Common myeloid progenitor, CD34-positive (primary cell): Measurements from ENCODE around the gene LXN. TPM values are rescaled to one million over a fixed set of nuclear protein-coding genes. Genes with fewer than 3 reads are reported as not detected.

ENCODE experiments used
- CTCF ChIA-PET: fragments of 350-600 bp; sonication (Branson Sonifier 250); formaldehyde crosslinking; loops from one replicate; lab custom pipeline; 2021; ENCODE audit warnings: antibody characterized with exemption; lab: Charles Lee
- POLR2A ChIA-PET: fragments of 350-600 bp; sonication (Branson Sonifier 250); formaldehyde crosslinking; loops from one replicate; lab custom pipeline; 2021; ENCODE audit warnings: antibody characterized with exemption; lab: Charles Lee
- DNase-seq, 3 donors: peaks; one replicate each; pipeline versions ENCODE4 v3.0.0 to v3.0.0-alpha.2; 2013
- H3K27ac ChIP-seq, 2 experiments: 1 replicate in 1 of 2; 2 replicates in 1 of 2; pipeline ENCODE4 v1.7.0; 2013; ENCODE audit warnings: inconsistent platforms in 2 of 2, low read length in 2 of 2, mild to moderate bottlenecking in 2 of 2, low read depth in 1 of 2, moderate library complexity in 1 of 2; ENCODE audit not compliant: severe bottlenecking in 2 of 2, insufficient read depth in 1 of 2, poor library complexity in 1 of 2
- H3K27me3 ChIP-seq, 5 experiments: replicated peaks in 2 of 5; 1 replicate in 3 of 5; 2 replicates in 2 of 5; pipeline versions ENCODE4 v1.6.1 to v1.7.0; 2013; ENCODE audit warnings: low read length in 4 of 5, mild to moderate bottlenecking in 2 of 5, moderate library complexity in 2 of 5, inconsistent platforms in 1 of 5; ENCODE audit not compliant: insufficient read depth in 5 of 5, control insufficient read depth in 4 of 5
- H3K36me3 ChIP-seq, 4 experiments: 1 replicate in 2 of 4; 2 replicates in 2 of 4; pipeline versions ENCODE4 v1.6.1 to v1.7.0; 2013; ENCODE audit warnings: low read length in 3 of 4, control low read depth in 1 of 4, mild to moderate bottlenecking in 1 of 4; ENCODE audit not compliant: control insufficient read depth in 4 of 4, insufficient read depth in 4 of 4
- H3K4me1 ChIP-seq, 4 experiments: 1 replicate in 3 of 4; 2 replicates in 1 of 4; pipeline versions ENCODE4 v1.6.1 to v1.7.1; 2013; ENCODE audit warnings: low read length in 3 of 4, mild to moderate bottlenecking in 3 of 4, control low read depth in 1 of 4, inconsistent platforms in 1 of 4, moderate library complexity in 1 of 4; ENCODE audit not compliant: control insufficient read depth in 4 of 4, insufficient read depth in 4 of 4; ENCODE audit errors: control extremely low read depth in 1 of 4
- H3K4me3 ChIP-seq, 7 experiments: 1 replicate in 4 of 7; 2 replicates in 3 of 7; pipeline versions ENCODE4 v1.5.1 to v1.7.0; 2013; ENCODE audit warnings: mild to moderate bottlenecking in 7 of 7, low read length in 6 of 7, moderate library complexity in 6 of 7, inconsistent platforms in 2 of 7, low read depth in 2 of 7, control low read depth in 1 of 7; ENCODE audit not compliant: insufficient read depth in 4 of 7, control insufficient read depth in 1 of 7; ENCODE audit errors: extremely low read depth in 1 of 7
- H3K9me3 ChIP-seq, 5 experiments: 1 replicate in 4 of 5; 2 replicates in 1 of 5; pipeline versions ENCODE4 v1.6.1 to v1.7.1; 2013; ENCODE audit warnings: low read length in 4 of 5, mild to moderate bottlenecking in 2 of 5, inconsistent platforms in 1 of 5, low read depth in 1 of 5, moderate library complexity in 1 of 5; ENCODE audit not compliant: control insufficient read depth in 4 of 5, insufficient read depth in 2 of 5; ENCODE audit errors: control extremely low read depth in 1 of 5
- WGBS: methylation state at CpG from one replicate; pipeline ENCODE4 v1.1.5; 2013; ENCODE audit not compliant: insufficient coverage; 5-methylcytosine and 5-hydroxymethylcytosine counted together
- polyA plus RNA-seq: library from polyadenylated mRNA; unstranded; fragments of 120-200 nt; gene quantifications from one replicate; pipeline ENCODE4 v1.2.1, GENCODE V29; 2013

Gene LXN
- 66.1 TPM for polyA plus RNA-seq

GRCh38 chr3:158672215-158673176 is at the start of gene LXN:
LXN (minus strand) TSS chr3:158672648; CDS start chr3:158672478, 170 bp downstream.
- H3K4me1 ChIP-seq = peaks cover 2 to 22% (median 16%) of the 10 kb centered on the region in 4 experiments
- H3K27me3 ChIP-seq = no peaks in the 10 kb centered on the region
- H3K9me3 ChIP-seq = no peaks in the 10 kb centered on the region
- peaks cover 3 to 27% (median 21%) of the 10 kb centered on the region in 4 experiments for H3K36me3 ChIP-seq
- 2% methylated on average over 20 of the region's 30 CpGs for WGBS
- DNase-seq = peak; percentile 85 to 91 (median 87)
- CTCF ChIA-PET = interaction anchor here (0.6 to 5.3 kb wide), 15 partner anchors 11 to 141 kb away, joined by 3 to 57 read pairs (median 4); partner anchors contain the start of genes GFM1 and MFSD1
- H3K4me3 ChIP-seq = peak within 1 kb of the TSS; percentile 77 to 89 (median 82)
- POLR2A ChIA-PET = no interaction called here
- H3K27ac ChIP-seq = peak within 1 kb of the TSS; percentile 71 to 78

GRCh38 chr3:158722108-158722507 is 49.7 kb upstream of the LXN start:
- CTCF ChIA-PET = interaction anchor here (1.6 to 3.6 kb wide), 2 partner anchors 9 to 36 kb away, joined by 3 to 20 read pairs; no protein-coding TSS in a partner anchor
- Histone ChIP-seq H3K4me1 (peaks cover 3 to 25% (median 8%) of the 10 kb centered on the region in 4 experiments), H3K36me3 (peaks cover 0 to 6% (median 0%) of the 10 kb centered on the region in 4 experiments), H3K4me3 (no peak overlapping the region), H3K9me3 (no peaks in the 10 kb centered on the region), H3K27ac (no peak overlapping the region), H3K27me3 (no peaks in the 10 kb centered on the region)
- no CpG with 5 or more reads among the region's 1 CpG for WGBS
- DNase-seq = no peak
- POLR2A ChIA-PET = no interaction called here

GRCh38 chr3:158718490-158719170 is 46.2 kb upstream of the LXN start:
- Histone ChIP-seq H3K36me3 (peaks cover 0 to 6% (median 0%) of the 10 kb centered on the region in 4 experiments), H3K27me3 (no peaks in the 10 kb centered on the region), H3K27ac (no peak overlapping the region), H3K9me3 (no peaks in the 10 kb centered on the region), H3K4me1 (peaks cover 9 to 30% (median 12%) of the 10 kb centered on the region in 4 experiments), H3K4me3 (no peak overlapping the region)
- WGBS = 96% methylated on average over 5 of the region's 5 CpGs
- CTCF ChIA-PET = interaction anchor here (1.8 to 3.0 kb wide), 2 partner anchors 9 to 58 kb away, joined by 3 to 14 read pairs; no protein-coding TSS in a partner anchor
- POLR2A ChIA-PET = no interaction called here
- DNase-seq = no peak

GRCh38 chr3:158717576-158717975 is 45.1 kb upstream of the LXN start:
- CTCF ChIA-PET = interaction anchor here (0.8 to 3.0 kb wide), 4 partner anchors 10 to 58 kb away, joined by 3 to 14 read pairs (median 4); no protein-coding TSS in a partner anchor

GRCh38 chr3:158713094-158713499 is 40.6 kb upstream of the LXN start:
- peaks cover 9 to 49% (median 13%) of the 10 kb centered on the region in 4 experiments for H3K4me1 ChIP-seq
- no peaks in the 10 kb centered on the region for H3K9me3 ChIP-seq
- POLR2A ChIA-PET = interaction anchor here (1.1 kb wide), 1 partner anchor 13 kb away, joined by 3 read pairs; no protein-coding TSS in a partner anchor
- WGBS = 21% methylated on average over 9 of the region's 9 CpGs
- DNase-seq = peak; percentile 73 to 93 (median 87)
- CTCF ChIA-PET = interaction anchor here (0.7 to 3.2 kb wide), 11 partner anchors 9 to 79 kb away, joined by 3 to 25 read pairs (median 4); no protein-coding TSS in a partner anchor
- H3K27me3 ChIP-seq = no peaks in the 10 kb centered on the region
- H3K36me3 ChIP-seq = peaks cover 0 to 8% (median 4%) of the 10 kb centered on the region in 4 experiments
- no peak overlapping the region for H3K4me3 ChIP-seq
- peak overlapping the region; percentile 1 to 25 for H3K27ac ChIP-seq

More at GRCh38 chr3:158717576-158717975, 45.1 kb upstream of the LXN start:
- H3K4me3 ChIP-seq = no peak overlapping the region
- H3K27me3 ChIP-seq = no peaks in the 10 kb centered on the region
- peaks cover 6 to 31% (median 9%) of the 10 kb centered on the region in 4 experiments for H3K4me1 ChIP-seq
- WGBS = no CpG with 5 or more reads among the region's 2 CpGs
- POLR2A ChIA-PET = no interaction called here
- H3K27ac ChIP-seq = no peak overlapping the region
- no peaks in the 10 kb centered on the region for H3K9me3 ChIP-seq
- DNase-seq = no peak
- H3K36me3 ChIP-seq = peaks cover 0 to 6% (median 0%) of the 10 kb centered on the region in 4 experiments

- CTCF ChIA-PET = interaction anchor here (0.8 to 3.2 kb wide), 9 partner anchors 8 to 79 kb away, joined by 3 to 25 read pairs (median 5); no protein-coding TSS in a partner anchor
- DNase-seq = no peak
- Histone ChIP-seq H3K36me3 (peaks cover 0 to 14% (median 6%) of the 10 kb centered on the region in 4 experiments), H3K4me1 (peaks cover 9 to 49% (median 13%) of the 10 kb centered on the region in 4 experiments), H3K27ac (no peak overlapping the region), H3K4me3 (no peak overlapping the region), H3K9me3 (no peaks in the 10 kb centered on the region), H3K27me3 (no peaks in the 10 kb centered on the region)
- no CpG with 5 or more reads among the region's 1 CpG for WGBS
- POLR2A ChIA-PET = no interaction called here
Observed at GRCh38 chr3:158712443-158712842, 40.0 kb upstream of the LXN start.
